ENCODE results near the gene OR2A7.
"Not testable (repeated sequence)": the region's sequence is repeated elsewhere in the genome, so short reads cannot be mapped to it uniquely, and the experiment has no call there.

The OR2A7 gene

GRCh38 chr7:144264692-144265091 is at the start of gene OR2A7:
Gene OR2A7, minus strand, starts transcription at chr7:144264792. Its CDS starts 5,164 bp downstream, at chr7:144259628.
- H3K36me3 ChIP-seq (replicated peaks); H3K27me3 ChIP-seq (ENCODE audit: low read depth); H3K9me3 ChIP-seq; DNase-seq (ENCODE audit: low spot score in 2 of 2); H3K4me1 ChIP-seq; in situ Hi-C loops (cut with MboI; ENCODE audit: low sequenced_read_pairs); H3K4me3 ChIP-seq: not testable (repeated sequence)

GRCh38 chr7:144311872-144312469 is 47.4 kb upstream of the OR2A7 start, which contains the start of gene OR2A1:
Gene OR2A1, plus strand, starts transcription at chr7:144312419. Its CDS starts 5,706 bp downstream, at chr7:144318125.
- DNase-seq (ENCODE audit: low spot score in 2 of 2); H3K4me1 ChIP-seq; in situ Hi-C loops (cut with MboI; ENCODE audit: low sequenced_read_pairs): not testable (repeated sequence)

GRCh38 chr7:144311218-144311617 is 46.6 kb upstream of the OR2A7 start:
- H3K4me1 ChIP-seq; DNase-seq (ENCODE audit: low spot score in 2 of 2); H3K27me3 ChIP-seq (ENCODE audit: low read depth); H3K9me3 ChIP-seq; H3K36me3 ChIP-seq (replicated peaks); in situ Hi-C loops (cut with MboI; ENCODE audit: low sequenced_read_pairs); H3K4me3 ChIP-seq: not testable (repeated sequence)

More at GRCh38 chr7:144311872-144312469, 47.4 kb upstream of the OR2A7 start, which contains the start of gene OR2A1:
- not testable (repeated sequence) for H3K36me3 ChIP-seq (replicated peaks); H3K27me3 ChIP-seq (ENCODE audit: low read depth); H3K4me3 ChIP-seq; H3K9me3 ChIP-seq

GRCh38 chr7:144309702-144310101 is 45.1 kb upstream of the OR2A7 start:
- H3K4me3 ChIP-seq; H3K36me3 ChIP-seq (replicated peaks); H3K27me3 ChIP-seq (ENCODE audit: low read depth); H3K9me3 ChIP-seq; H3K4me1 ChIP-seq; in situ Hi-C loops (cut with MboI; ENCODE audit: low sequenced_read_pairs); DNase-seq (ENCODE audit: low spot score in 2 of 2): not testable (repeated sequence)

- H3K27me3 ChIP-seq (ENCODE audit: low read depth); H3K36me3 ChIP-seq (replicated peaks); DNase-seq (ENCODE audit: low spot score in 2 of 2); in situ Hi-C loops (cut with MboI; ENCODE audit: low sequenced_read_pairs); H3K9me3 ChIP-seq; H3K4me1 ChIP-seq; H3K4me3 ChIP-seq: not testable (repeated sequence)
Measured at GRCh38 chr7:144305156-144305555, 40.6 kb upstream of the OR2A7 start.

- DNase-seq (ENCODE audit: low spot score in 2 of 2); H3K4me1 ChIP-seq; H3K4me3 ChIP-seq; H3K36me3 ChIP-seq (replicated peaks); H3K9me3 ChIP-seq; H3K27me3 ChIP-seq (ENCODE audit: low read depth); in situ Hi-C loops (cut with MboI; ENCODE audit: low sequenced_read_pairs): not testable (repeated sequence)
Measured at GRCh38 chr7:144303607-144304006, 39.0 kb upstream of the OR2A7 start.

- H3K4me1 ChIP-seq; in situ Hi-C loops (cut with MboI; ENCODE audit: low sequenced_read_pairs); H3K27me3 ChIP-seq (ENCODE audit: low read depth); DNase-seq (ENCODE audit: low spot score in 2 of 2); H3K9me3 ChIP-seq; H3K4me3 ChIP-seq; H3K36me3 ChIP-seq (replicated peaks): not testable (repeated sequence)
Measured at GRCh38 chr7:144302578-144303303, 38.1 kb upstream of the OR2A7 start.

GRCh38 chr7:144293794-144294499 is 29.4 kb upstream of the OR2A7 start:
- DNase-seq (ENCODE audit: low spot score in 2 of 2); H3K4me1 ChIP-seq; H3K9me3 ChIP-seq; in situ Hi-C loops (cut with MboI; ENCODE audit: low sequenced_read_pairs); H3K4me3 ChIP-seq; H3K36me3 ChIP-seq (replicated peaks); H3K27me3 ChIP-seq (ENCODE audit: low read depth): not testable (repeated sequence)

GRCh38 chr7:144292384-144293161 is 28.0 kb upstream of the OR2A7 start:
- H3K36me3 ChIP-seq (replicated peaks); DNase-seq (ENCODE audit: low spot score in 2 of 2); H3K4me1 ChIP-seq; H3K4me3 ChIP-seq; H3K9me3 ChIP-seq; in situ Hi-C loops (cut with MboI; ENCODE audit: low sequenced_read_pairs); H3K27me3 ChIP-seq (ENCODE audit: low read depth): not testable (repeated sequence)

GRCh38 chr7:144291607-144292006 is 27.0 kb upstream of the OR2A7 start:
- DNase-seq (ENCODE audit: low spot score in 2 of 2); H3K9me3 ChIP-seq; H3K4me3 ChIP-seq; H3K27me3 ChIP-seq (ENCODE audit: low read depth); H3K4me1 ChIP-seq; in situ Hi-C loops (cut with MboI; ENCODE audit: low sequenced_read_pairs); H3K36me3 ChIP-seq (replicated peaks): not testable (repeated sequence)

GRCh38 chr7:144287171-144287784 is 22.7 kb upstream of the OR2A7 start:
- in situ Hi-C loops (cut with MboI; ENCODE audit: low sequenced_read_pairs); H3K4me3 ChIP-seq; H3K4me1 ChIP-seq; DNase-seq (ENCODE audit: low spot score in 2 of 2); H3K27me3 ChIP-seq (ENCODE audit: low read depth); H3K36me3 ChIP-seq (replicated peaks); H3K9me3 ChIP-seq: not testable (repeated sequence)

- H3K9me3 ChIP-seq; in situ Hi-C loops (cut with MboI; ENCODE audit: low sequenced_read_pairs); H3K4me3 ChIP-seq; H3K27me3 ChIP-seq (ENCODE audit: low read depth); DNase-seq (ENCODE audit: low spot score in 2 of 2); H3K4me1 ChIP-seq; H3K36me3 ChIP-seq (replicated peaks): not testable (repeated sequence)
Measured at GRCh38 chr7:144283716-144284115, 19.1 kb upstream of the OR2A7 start.

- H3K36me3 ChIP-seq (replicated peaks); H3K4me1 ChIP-seq; H3K4me3 ChIP-seq; H3K27me3 ChIP-seq (ENCODE audit: low read depth); in situ Hi-C loops (cut with MboI; ENCODE audit: low sequenced_read_pairs); DNase-seq (ENCODE audit: low spot score in 2 of 2); H3K9me3 ChIP-seq: not testable (repeated sequence)
Measured at GRCh38 chr7:144282490-144282889, 17.9 kb upstream of the OR2A7 start.

Measured in HAP-1 (cell line).